Osteoblast (primary cell): ENCODE data around the gene SLC2A13. TPM values are rescaled to one million over a fixed set of nuclear protein-coding genes. Genes with fewer than 3 reads are reported as not detected.

ENCODE experiments used
- DNase-seq: peaks from one replicate; pipeline ENCODE4 v3.0.0; 2011; ENCODE audit warnings: low spot score, mixed read lengths; ENCODE audit not compliant: insufficient read length; ENCODE audit errors: missing footprints
- H2AFZ ChIP-seq: 2 replicates; pipeline ENCODE4 v1.6.0; 2011; ENCODE audit warnings: mild to moderate bottlenecking, low read length
- H3K27ac ChIP-seq: 2 replicates; pipeline ENCODE4 v1.5.1; 2011; ENCODE audit warnings: mild to moderate bottlenecking, low read depth, low read length, moderate library complexity
- H3K27me3 ChIP-seq: 2 replicates; pipeline ENCODE4 v1.6.0; 2012; ENCODE audit warnings: mild to moderate bottlenecking, control low read depth, inconsistent platforms, low read length, moderate library complexity; ENCODE audit not compliant: insufficient read depth
- H3K36me3 ChIP-seq: 2 replicates; pipeline ENCODE4 v1.5.1; 2011; ENCODE audit warnings: mild to moderate bottlenecking, low read length, control low read depth, moderate library complexity; ENCODE audit not compliant: insufficient read depth
- H3K4me1 ChIP-seq: 2 replicates; pipeline ENCODE4 v1.5.1; 2011; ENCODE audit warnings: mild to moderate bottlenecking, low read length, control low read depth, moderate library complexity; ENCODE audit not compliant: insufficient read depth
- H3K4me2 ChIP-seq: 2 replicates; pipeline ENCODE4 v1.6.0; 2011; ENCODE audit warnings: mild to moderate bottlenecking, low read length; ENCODE audit not compliant: insufficient read depth
- H3K4me3 ChIP-seq: fragments of 200-600 bp; sonication (generic); 3 replicates; pipeline ENCODE4 v1.5.1; 2012; ENCODE audit warnings: mild to moderate bottlenecking, low read length, inconsistent platforms; ENCODE audit not compliant: insufficient read depth
- H3K79me2 ChIP-seq: 2 replicates; pipeline ENCODE4 v1.6.0; 2012; ENCODE audit warnings: mild to moderate bottlenecking, low read length, control low read depth, inconsistent platforms; ENCODE audit not compliant: insufficient read depth
- H3K9me3 ChIP-seq: 2 replicates; pipeline ENCODE4 v1.5.1; 2011; ENCODE audit warnings: low read depth, low read length, control low read depth
- H4K20me1 ChIP-seq: 2 replicates; pipeline ENCODE4 v1.6.0; 2012; ENCODE audit warnings: mild to moderate bottlenecking, low read length, control low read depth; ENCODE audit not compliant: insufficient read depth
- CTCF ChIP-seq: IDR thresholded peaks from 2 replicates; pipeline ENCODE4 v1.5.1; 2011; ENCODE audit warnings: mild to moderate bottlenecking, low read depth, low read length, moderate library complexity; ENCODE audit errors: extremely low read depth
- total RNA-seq: library from RNA; depleted of rRNA; stranded (reverse); fragments of >200 nt; gene quantifications from 2 replicates; pipeline ENCODE4 v1.2.3, GENCODE V29; 2012

SLC2A13 gene
- total RNA-seq, 1 donor = 12.3 TPM

- no peaks in the 10 kb centered on the region for H3K4me1 ChIP-seq
- H3K36me3 ChIP-seq = no peaks in the 10 kb centered on the region
- H3K9me3 ChIP-seq = no peaks in the 10 kb centered on the region
- no peak overlapping the region for H3K4me3 ChIP-seq
- no peak for DNase-seq
- no peaks in the 10 kb centered on the region for H3K27me3 ChIP-seq
- H3K27ac ChIP-seq = no peak overlapping the region
- no peaks in the 10 kb centered on the region for H3K79me2 ChIP-seq
- no peak overlapping the region for H2AFZ ChIP-seq
- H4K20me1 ChIP-seq = no peaks in the 10 kb centered on the region
- TF ChIP-seq CTCF = no peak
- H3K4me2 ChIP-seq = no peak overlapping the region
Observed at GRCh38 chr12:39988574-39988973, 117.3 kb downstream of the SLC2A13 start.

GRCh38 chr12:39986674-39987073 lies 119.2 kb downstream of the SLC2A13 start:
- H3K4me2 ChIP-seq = no peak overlapping the region
- H3K27ac ChIP-seq = no peak overlapping the region
- DNase-seq = no peak
- TF ChIP-seq CTCF = no peak
- no peaks in the 10 kb centered on the region for H3K27me3 ChIP-seq
- no peaks in the 10 kb centered on the region for H3K9me3 ChIP-seq
- no peaks in the 10 kb centered on the region for H3K79me2 ChIP-seq
- H3K36me3 ChIP-seq = no peaks in the 10 kb centered on the region
- no peak overlapping the region for H3K4me3 ChIP-seq
- H3K4me1 ChIP-seq = no peaks in the 10 kb centered on the region
- no peak overlapping the region for H2AFZ ChIP-seq
- H4K20me1 ChIP-seq = no peaks in the 10 kb centered on the region

- H2AFZ ChIP-seq = no peak overlapping the region
- no peak overlapping the region for H3K4me3 ChIP-seq
- TF ChIP-seq CTCF = no peak
- H3K27ac ChIP-seq = no peak overlapping the region
- no peaks in the 10 kb centered on the region for H3K27me3 ChIP-seq
- no peaks in the 10 kb centered on the region for H4K20me1 ChIP-seq
- no peaks in the 10 kb centered on the region for H3K79me2 ChIP-seq
- DNase-seq = no peak
- no peaks in the 10 kb centered on the region for H3K36me3 ChIP-seq
- no peaks in the 10 kb centered on the region for H3K9me3 ChIP-seq
- no peaks in the 10 kb centered on the region for H3K4me1 ChIP-seq
- H3K4me2 ChIP-seq = no peak overlapping the region
Observed at GRCh38 chr12:39984670-39985069, 121.2 kb downstream of the SLC2A13 start.

GRCh38 chr12:39975374-39975918 lies 130.4 kb downstream of the SLC2A13 start:
- TF ChIP-seq CTCF = no peak
- Histone ChIP-seq H2AFZ (no peak overlapping the region), H3K4me3 (no peak overlapping the region), H3K36me3 (no peaks in the 10 kb centered on the region), H3K9me3 (no peaks in the 10 kb centered on the region), H4K20me1 (no peaks in the 10 kb centered on the region), H3K27ac (no peak overlapping the region), H3K4me2 (no peak overlapping the region), H3K79me2 (no peaks in the 10 kb centered on the region), H3K27me3 (no peaks in the 10 kb centered on the region), H3K4me1 (no peaks in the 10 kb centered on the region)
- DNase-seq = no peak
